Activated T-helper 1 cell treated with anti-CD3 and anti-CD28 coated beads, Interleukin-12 subunit alpha, Interleukin-12 subunit beta, Interleukin-2, Interleukin-4 antibody, amounts not matched to agents 30 ng/mL and 10 ng/mL and 1 ng/mL, durations not matched to agents 14 hours and 24 hours and 36 hours (primary cell): Measurements from ENCODE around the gene ASPN. TPM values are rescaled to one million over a fixed set of nuclear protein-coding genes. Genes with fewer than 3 reads are reported as not detected.

Source experiments
- DNase-seq: peaks from one replicate; pipeline ENCODE4 v3.0.0; 2021; ENCODE audit warnings: low spot score
- H3K27ac Mint-ChIP-seq: one replicate; pipeline ENCODE4 v1.8.0; 2021; ENCODE audit warnings: mild to moderate bottlenecking, mixed read lengths
- H3K27me3 Mint-ChIP-seq: one replicate; pipeline ENCODE4 v1.8.0; 2022; ENCODE audit warnings: mild to moderate bottlenecking, moderate library complexity, mixed read lengths; ENCODE audit not compliant: insufficient read depth
- H3K36me3 Mint-ChIP-seq: one replicate; pipeline ENCODE4 v1.8.0; 2021; ENCODE audit warnings: low read depth, mixed read lengths
- H3K4me1 Mint-ChIP-seq: one replicate; pipeline ENCODE4 v1.8.0; 2021; ENCODE audit warnings: low read depth, mixed read lengths
- H3K4me3 Mint-ChIP-seq: one replicate; pipeline ENCODE4 v1.8.0; 2021; ENCODE audit warnings: mild to moderate bottlenecking, moderate library complexity, mixed read lengths
- H3K9me3 Mint-ChIP-seq: one replicate; pipeline ENCODE4 v1.8.0; 2021; ENCODE audit warnings: mixed read lengths
- intact Hi-C: fragments of 100-400 bp; cut with micrococcal nuclease; formaldehyde crosslinking; loops from one replicate; pipeline ENCODE4 v1.15.1; 2024
- total RNA-seq: library from RNA; stranded (reverse); gene quantifications from 2 replicates; pipeline ENCODE4 v1.2.3, GENCODE V29; 2022

The ASPN gene
- total RNA-seq, 1 donor from 2014 or later: not detected

GRCh38 chr9:92499701-92500100 lies 17.4 kb upstream of the ASPN start:
- Mint-ChIP-seq H3K27me3 (no peaks in the 10 kb centered on the region), H3K4me1 (no peaks in the 10 kb centered on the region)
- DNase-seq: no peak

GRCh38 chr9:92496396-92497176 lies 14.3 kb upstream of the ASPN start:
- DNase-seq: no peak
- H3K4me3 Mint-ChIP-seq: no peak overlapping the region
- no peaks in the 10 kb centered on the region for H3K9me3 Mint-ChIP-seq
- no peaks in the 10 kb centered on the region for H3K4me1 Mint-ChIP-seq
- no peaks in the 10 kb centered on the region for H3K27me3 Mint-ChIP-seq
- H3K27ac Mint-ChIP-seq: no peak overlapping the region
- intact Hi-C loops: no loop called here
- H3K36me3 Mint-ChIP-seq: peaks cover 2% of the 10 kb centered on the region

More at GRCh38 chr9:92499701-92500100, 17.4 kb upstream of the ASPN start:
- H3K4me3 Mint-ChIP-seq: no peak overlapping the region
- no peak overlapping the region for H3K27ac Mint-ChIP-seq
- intact Hi-C loops: no loop called here
- H3K9me3 Mint-ChIP-seq: no peaks in the 10 kb centered on the region
- H3K36me3 Mint-ChIP-seq: peaks cover 2% of the 10 kb centered on the region

- no peaks in the 10 kb centered on the region for H3K9me3 Mint-ChIP-seq
- H3K27me3 Mint-ChIP-seq: no peaks in the 10 kb centered on the region
- H3K27ac Mint-ChIP-seq: no peak overlapping the region
- peaks cover 2% of the 10 kb centered on the region for H3K36me3 Mint-ChIP-seq
- no peaks in the 10 kb centered on the region for H3K4me1 Mint-ChIP-seq
- no peak for DNase-seq
- intact Hi-C loops: no loop called here
- H3K4me3 Mint-ChIP-seq: no peak overlapping the region
These were observed 12.6 kb upstream of the ASPN start for GRCh38 chr9:92494856-92495255.

GRCh38 chr9:92493749-92494387 lies 11.6 kb upstream of the ASPN start:
- H3K36me3 Mint-ChIP-seq: peaks cover 2% of the 10 kb centered on the region
- H3K9me3 Mint-ChIP-seq: no peaks in the 10 kb centered on the region
- intact Hi-C loops: no loop called here
- no peaks in the 10 kb centered on the region for H3K27me3 Mint-ChIP-seq
- no peak overlapping the region for H3K4me3 Mint-ChIP-seq
- H3K4me1 Mint-ChIP-seq: no peaks in the 10 kb centered on the region
- no peak for DNase-seq
- H3K27ac Mint-ChIP-seq: no peak overlapping the region

- DNase-seq: no peak
- Mint-ChIP-seq H3K36me3 (peaks cover 2% of the 10 kb centered on the region), H3K9me3 (no peaks in the 10 kb centered on the region), H3K27me3 (no peaks in the 10 kb centered on the region), H3K27ac (no peak overlapping the region), H3K4me3 (no peak overlapping the region), H3K4me1 (no peaks in the 10 kb centered on the region)
- intact Hi-C loops: no loop called here
These were observed 10.6 kb upstream of the ASPN start for GRCh38 chr9:92492781-92493401.

- Mint-ChIP-seq H3K36me3 (no peaks in the 10 kb centered on the region), H3K27me3 (no peaks in the 10 kb centered on the region), H3K4me3 (no peak overlapping the region), H3K27ac (no peak overlapping the region), H3K9me3 (no peaks in the 10 kb centered on the region), H3K4me1 (no peaks in the 10 kb centered on the region)
- no peak for DNase-seq
- intact Hi-C loops: no loop called here
These were observed 6.6 kb upstream of the ASPN start for GRCh38 chr9:92488681-92489550.

GRCh38 chr9:92486371-92486770 lies 4.1 kb upstream of the ASPN start:
- Mint-ChIP-seq H3K36me3 (no peaks in the 10 kb centered on the region), H3K27me3 (no peaks in the 10 kb centered on the region), H3K27ac (no peak overlapping the region), H3K4me1 (peaks cover 2% of the 10 kb centered on the region), H3K9me3 (no peaks in the 10 kb centered on the region), H3K4me3 (no peak overlapping the region)
- intact Hi-C loops: no loop called here
- DNase-seq: no peak

GRCh38 chr9:92484563-92484962 lies 2.3 kb upstream of the ASPN start:
- no peak for DNase-seq
- no peaks in the 10 kb centered on the region for H3K27me3 Mint-ChIP-seq
- no peak overlapping the region for H3K27ac Mint-ChIP-seq
- intact Hi-C loops: no loop called here
- H3K9me3 Mint-ChIP-seq: no peaks in the 10 kb centered on the region
- peaks cover 12% of the 10 kb centered on the region for H3K4me1 Mint-ChIP-seq
- peaks cover 1% of the 10 kb centered on the region for H3K36me3 Mint-ChIP-seq
- H3K4me3 Mint-ChIP-seq: no peak overlapping the region

GRCh38 chr9:92483627-92484545 lies 1.6 kb upstream of the ASPN start:
- Mint-ChIP-seq H3K36me3 (peaks cover 1% of the 10 kb centered on the region), H3K9me3 (no peaks in the 10 kb centered on the region), H3K27me3 (no peaks in the 10 kb centered on the region), H3K4me3 (no peak overlapping the region), H3K4me1 (peaks cover 12% of the 10 kb centered on the region), H3K27ac (no peak overlapping the region)
- no peak for DNase-seq
- intact Hi-C loops: no loop called here

GRCh38 chr9:92482805-92483204 lies 499 bp upstream of the ASPN start:
- H3K27me3 Mint-ChIP-seq: no peaks in the 10 kb centered on the region
- peaks cover 12% of the 10 kb centered on the region for H3K4me1 Mint-ChIP-seq
- H3K9me3 Mint-ChIP-seq: no peaks in the 10 kb centered on the region
- intact Hi-C loops: no loop called here
- peaks cover 1% of the 10 kb centered on the region for H3K36me3 Mint-ChIP-seq
- no peak for DNase-seq
- H3K27ac Mint-ChIP-seq: no peak overlapping the region
- no peak overlapping the region for H3K4me3 Mint-ChIP-seq

- Mint-ChIP-seq H3K4me1 (peaks cover 12% of the 10 kb centered on the region), H3K27me3 (no peaks in the 10 kb centered on the region), H3K4me3 (peak overlapping the region; percentile 29), H3K27ac (peak overlapping the region; percentile 72), H3K36me3 (peaks cover 1% of the 10 kb centered on the region), H3K9me3 (no peaks in the 10 kb centered on the region)
- no peak for DNase-seq
- intact Hi-C loops: no loop called here
These were observed 1.2 kb downstream of the ASPN start for GRCh38 chr9:92480986-92481633.
